ENCODE results near the gene SLIT3.

GRCh38 chr5:169029037-169029436 is 271.9 kb downstream of the SLIT3 start:
- TF ChIP-seq, protein P1, sequence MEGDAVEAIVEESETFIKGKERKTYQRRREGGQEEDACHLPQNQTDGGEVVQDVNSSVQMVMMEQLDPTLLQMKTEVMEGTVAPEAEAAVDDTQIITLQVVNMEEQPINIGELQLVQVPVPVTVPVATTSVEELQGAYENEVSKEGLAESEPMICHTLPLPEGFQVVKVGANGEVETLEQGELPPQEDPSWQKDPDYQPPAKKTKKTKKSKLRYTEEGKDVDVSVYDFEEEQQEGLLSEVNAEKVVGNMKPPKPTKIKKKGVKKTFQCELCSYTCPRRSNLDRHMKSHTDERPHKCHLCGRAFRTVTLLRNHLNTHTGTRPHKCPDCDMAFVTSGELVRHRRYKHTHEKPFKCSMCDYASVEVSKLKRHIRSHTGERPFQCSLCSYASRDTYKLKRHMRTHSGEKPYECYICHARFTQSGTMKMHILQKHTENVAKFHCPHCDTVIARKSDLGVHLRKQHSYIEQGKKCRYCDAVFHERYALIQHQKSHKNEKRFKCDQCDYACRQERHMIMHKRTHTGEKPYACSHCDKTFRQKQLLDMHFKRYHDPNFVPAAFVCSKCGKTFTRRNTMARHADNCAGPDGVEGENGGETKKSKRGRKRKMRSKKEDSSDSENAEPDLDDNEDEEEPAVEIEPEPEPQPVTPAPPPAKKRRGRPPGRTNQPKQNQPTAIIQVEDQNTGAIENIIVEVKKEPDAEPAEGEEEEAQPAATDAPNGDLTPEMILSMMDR (conservative IDR thresholded peaks at IDR 0.05; ENCODE audit: low read depth in 2 of 2): no peak
- no peak for TF ChIP-seq EZH2 (IDR thresholded peaks at IDR 0.05; ENCODE audit: low read depth, unreplicated experiment)
- TF ChIP-seq REST (IDR thresholded peaks at IDR 0.05; ENCODE audit: unreplicated experiment): no peak
- TF ChIP-seq, protein P2, sequence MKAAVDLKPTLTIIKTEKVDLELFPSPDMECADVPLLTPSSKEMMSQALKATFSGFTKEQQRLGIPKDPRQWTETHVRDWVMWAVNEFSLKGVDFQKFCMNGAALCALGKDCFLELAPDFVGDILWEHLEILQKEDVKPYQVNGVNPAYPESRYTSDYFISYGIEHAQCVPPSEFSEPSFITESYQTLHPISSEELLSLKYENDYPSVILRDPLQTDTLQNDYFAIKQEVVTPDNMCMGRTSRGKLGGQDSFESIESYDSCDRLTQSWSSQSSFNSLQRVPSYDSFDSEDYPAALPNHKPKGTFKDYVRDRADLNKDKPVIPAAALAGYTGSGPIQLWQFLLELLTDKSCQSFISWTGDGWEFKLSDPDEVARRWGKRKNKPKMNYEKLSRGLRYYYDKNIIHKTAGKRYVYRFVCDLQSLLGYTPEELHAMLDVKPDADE (IDR thresholded peaks at IDR 0.05): no peak
- no peak for TF ChIP-seq ZNF331 (CRISPR knock-in tag; IDR thresholded peaks at IDR 0.05; ENCODE audit: low read depth)
- TF ChIP-seq CREB1 (CRISPR knock-in tag; IDR thresholded peaks at IDR 0.05; ENCODE audit: low read depth): no peak
- no peak for TF ChIP-seq EZH2phosphoT487 (IDR thresholded peaks at IDR 0.05; ENCODE audit: unreplicated experiment)
- TF ChIP-seq POLR2AphosphoS5 (IDR thresholded peaks at IDR 0.05; ENCODE audit: low read depth): no peak
- TF ChIP-seq JUNB (IDR thresholded peaks at IDR 0.05; ENCODE audit: unreplicated experiment): no peak
- no peak for TF ChIP-seq ZNF114 (CRISPR knock-in tag; IDR thresholded peaks at IDR 0.05)
- no peak for TF ChIP-seq STAT1 (IDR thresholded peaks at IDR 0.05; ENCODE audit: unreplicated experiment)
- TF ChIP-seq NANOG (IDR thresholded peaks at IDR 0.05; ENCODE audit: borderline replicate concordance): no peak
- TF ChIP-seq, protein P3, sequence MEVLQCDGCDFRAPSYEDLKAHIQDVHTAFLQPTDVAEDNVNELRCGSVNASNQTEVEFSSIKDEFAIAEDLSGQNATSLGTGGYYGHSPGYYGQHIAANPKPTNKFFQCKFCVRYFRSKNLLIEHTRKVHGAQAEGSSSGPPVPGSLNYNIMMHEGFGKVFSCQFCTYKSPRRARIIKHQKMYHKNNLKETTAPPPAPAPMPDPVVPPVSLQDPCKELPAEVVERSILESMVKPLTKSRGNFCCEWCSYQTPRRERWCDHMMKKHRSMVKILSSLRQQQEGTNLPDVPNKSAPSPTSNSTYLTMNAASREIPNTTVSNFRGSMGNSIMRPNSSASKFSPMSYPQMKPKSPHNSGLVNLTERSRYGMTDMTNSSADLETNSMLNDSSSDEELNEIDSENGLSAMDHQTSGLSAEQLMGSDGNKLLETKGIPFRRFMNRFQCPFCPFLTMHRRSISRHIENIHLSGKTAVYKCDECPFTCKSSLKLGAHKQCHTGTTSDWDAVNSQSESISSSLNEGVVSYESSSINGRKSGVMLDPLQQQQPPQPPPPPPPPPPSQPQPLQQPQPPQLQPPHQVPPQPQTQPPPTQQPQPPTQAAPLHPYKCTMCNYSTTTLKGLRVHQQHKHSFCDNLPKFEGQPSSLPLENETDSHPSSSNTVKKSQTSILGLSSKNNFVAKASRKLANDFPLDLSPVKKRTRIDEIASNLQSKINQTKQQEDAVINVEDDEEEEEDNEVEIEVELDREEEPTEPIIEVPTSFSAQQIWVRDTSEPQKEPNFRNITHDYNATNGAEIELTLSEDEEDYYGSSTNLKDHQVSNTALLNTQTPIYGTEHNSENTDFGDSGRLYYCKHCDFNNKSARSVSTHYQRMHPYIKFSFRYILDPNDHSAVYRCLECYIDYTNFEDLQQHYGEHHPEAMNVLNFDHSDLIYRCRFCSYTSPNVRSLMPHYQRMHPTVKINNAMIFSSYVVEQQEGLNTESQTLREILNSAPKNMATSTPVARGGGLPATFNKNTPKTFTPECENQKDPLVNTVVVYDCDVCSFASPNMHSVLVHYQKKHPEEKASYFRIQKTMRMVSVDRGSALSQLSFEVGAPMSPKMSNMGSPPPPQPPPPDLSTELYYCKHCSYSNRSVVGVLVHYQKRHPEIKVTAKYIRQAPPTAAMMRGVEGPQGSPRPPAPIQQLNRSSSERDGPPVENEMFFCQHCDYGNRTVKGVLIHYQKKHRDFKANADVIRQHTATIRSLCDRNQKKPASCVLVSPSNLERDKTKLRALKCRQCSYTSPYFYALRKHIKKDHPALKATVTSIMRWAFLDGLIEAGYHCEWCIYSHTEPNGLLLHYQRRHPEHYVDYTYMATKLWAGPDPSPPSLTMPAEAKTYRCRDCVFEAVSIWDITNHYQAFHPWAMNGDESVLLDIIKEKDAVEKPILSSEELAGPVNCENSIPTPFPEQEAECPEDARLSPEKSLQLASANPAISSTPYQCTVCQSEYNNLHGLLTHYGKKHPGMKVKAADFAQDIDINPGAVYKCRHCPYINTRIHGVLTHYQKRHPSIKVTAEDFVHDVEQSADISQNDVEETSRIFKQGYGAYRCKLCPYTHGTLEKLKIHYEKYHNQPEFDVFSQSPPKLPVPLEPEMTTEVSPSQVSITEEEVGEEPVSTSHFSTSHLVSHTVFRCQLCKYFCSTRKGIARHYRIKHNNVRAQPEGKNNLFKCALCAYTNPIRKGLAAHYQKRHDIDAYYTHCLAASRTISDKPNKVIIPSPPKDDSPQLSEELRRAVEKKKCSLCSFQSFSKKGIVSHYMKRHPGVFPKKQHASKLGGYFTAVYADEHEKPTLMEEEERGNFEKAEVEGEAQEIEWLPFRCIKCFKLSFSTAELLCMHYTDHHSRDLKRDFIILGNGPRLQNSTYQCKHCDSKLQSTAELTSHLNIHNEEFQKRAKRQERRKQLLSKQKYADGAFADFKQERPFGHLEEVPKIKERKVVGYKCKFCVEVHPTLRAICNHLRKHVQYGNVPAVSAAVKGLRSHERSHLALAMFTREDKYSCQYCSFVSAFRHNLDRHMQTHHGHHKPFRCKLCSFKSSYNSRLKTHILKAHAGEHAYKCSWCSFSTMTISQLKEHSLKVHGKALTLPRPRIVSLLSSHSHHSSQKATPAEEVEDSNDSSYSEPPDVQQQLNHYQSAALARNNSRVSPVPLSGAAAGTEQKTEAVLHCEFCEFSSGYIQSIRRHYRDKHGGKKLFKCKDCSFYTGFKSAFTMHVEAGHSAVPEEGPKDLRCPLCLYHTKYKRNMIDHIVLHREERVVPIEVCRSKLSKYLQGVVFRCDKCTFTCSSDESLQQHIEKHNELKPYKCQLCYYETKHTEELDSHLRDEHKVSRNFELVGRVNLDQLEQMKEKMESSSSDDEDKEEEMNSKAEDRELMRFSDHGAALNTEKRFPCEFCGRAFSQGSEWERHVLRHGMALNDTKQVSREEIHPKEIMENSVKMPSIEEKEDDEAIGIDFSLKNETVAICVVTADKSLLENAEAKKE (CRISPR knock-in tag; IDR thresholded peaks at IDR 0.05): no peak

Data from GM23338 (cell line).